CD4-positive, CD25-positive, alpha-beta regulatory T cell (primary cell): ENCODE measurements around the gene PCDH15. TPM values are rescaled to one million over a fixed set of nuclear protein-coding genes. Genes with fewer than 3 reads are reported as not detected.

Experiments
- ATAC-seq, 2 donors: fragments of 150-1000 bp; cut with Tn5 transposase; one replicate each; pipeline ENCODE4 v1.10.0; 2021; ENCODE audit warnings: low read depth in 2 of 2, moderate number of reproducible peaks in 2 of 2, moderate library complexity in 1 of 2
- DNase-seq, 3 donors: peaks; one replicate each; pipeline versions ENCODE4 v3.0.0 to v3.0.0-alpha.2; 2012 to 2022; ENCODE audit warnings: mixed read lengths in 1 of 3
- H3K27ac ChIP-seq: one replicate; pipeline ENCODE4 v1.7.0; 2013; ENCODE audit warnings: mild to moderate bottlenecking, low read length; ENCODE audit not compliant: insufficient read depth, poor library complexity, severe bottlenecking
- H3K27me3 ChIP-seq: one replicate; pipeline ENCODE4 v1.7.0; 2013; ENCODE audit warnings: low read length; ENCODE audit not compliant: control insufficient read depth, insufficient read depth
- H3K36me3 ChIP-seq: one replicate; pipeline ENCODE4 v1.7.0; 2013; ENCODE audit warnings: mild to moderate bottlenecking, low read length, moderate library complexity; ENCODE audit not compliant: control insufficient read depth, insufficient read depth
- H3K4me1 ChIP-seq: 2 replicates; pipeline ENCODE4 v1.7.0; 2013; ENCODE audit warnings: mild to moderate bottlenecking, low read length; ENCODE audit not compliant: insufficient read depth, control insufficient read depth, poor library complexity, severe bottlenecking
- H3K4me3 ChIP-seq: one replicate; pipeline ENCODE4 v1.7.0; 2013; ENCODE audit warnings: low read depth, mild to moderate bottlenecking, low read length, moderate library complexity
- H3K9me3 ChIP-seq, 2 experiments: 1 replicate in 1 of 2; 2 replicates in 1 of 2; pipeline ENCODE4 v1.7.0; 2013; ENCODE audit warnings: low read length in 2 of 2, mild to moderate bottlenecking in 1 of 2, moderate library complexity in 1 of 2; ENCODE audit not compliant: control insufficient read depth in 2 of 2
- H3K27ac Mint-ChIP-seq, 3 donors: one replicate each; pipeline ENCODE4 v1.8.0; 2020 to 2022; ENCODE audit warnings: mild to moderate bottlenecking in 3 of 3, mixed read lengths in 3 of 3, moderate library complexity in 2 of 3
- H3K27me3 Mint-ChIP-seq: one replicate; pipeline ENCODE4 v1.8.0; 2022; ENCODE audit warnings: mild to moderate bottlenecking, mixed read lengths
- H3K36me3 Mint-ChIP-seq: one replicate; pipeline ENCODE4 v1.8.0; 2020; ENCODE audit warnings: mixed read lengths
- H3K4me1 Mint-ChIP-seq, 4 donors: one replicate each; pipeline ENCODE4 v1.8.0; 2020 to 2022; ENCODE audit warnings: mixed read lengths in 4 of 4, mild to moderate bottlenecking in 1 of 4
- H3K4me3 Mint-ChIP-seq, 4 donors: one replicate each; pipeline ENCODE4 v1.8.0; 2020 to 2022; ENCODE audit warnings: mild to moderate bottlenecking in 4 of 4, mixed read lengths in 4 of 4, moderate library complexity in 3 of 4
- H3K9me3 Mint-ChIP-seq, 7 donors: one replicate each; pipeline ENCODE4 v1.8.0; 2020 to 2022; ENCODE audit warnings: mixed read lengths in 7 of 7, mild to moderate bottlenecking in 3 of 7, moderate library complexity in 2 of 7
- polyA plus RNA-seq, 4 donors: library from polyadenylated mRNA; unstranded; fragments of 300-500 nt; fragmentation: Illumina TruSeq; gene quantifications; one replicate each; pipeline ENCODE4 v1.2.3, GENCODE V29; 2021
- total RNA-seq: library from RNA; stranded (reverse); gene quantifications from one replicate; pipeline ENCODE4 v1.2.3, GENCODE V29; 2022

Gene PCDH15
- total and polyA plus RNA-seq, 5 donors from 2014 or later = not detected

GRCh38 chr10:54660397-54660796 is 140.6 kb downstream of the PCDH15 start:
- H3K4me3 Mint-ChIP-seq = no peak overlapping the region

GRCh38 chr10:54656643-54657042 is 144.4 kb downstream of the PCDH15 start:
- peaks cover 0 to 29% (median 12%) of the 10 kb centered on the region in 7 donors for H3K9me3 Mint-ChIP-seq
- H3K4me1 Mint-ChIP-seq = no peaks in the 10 kb centered on the region
- DNase-seq = no peak
- no peaks in the 10 kb centered on the region for H3K36me3 ChIP-seq
- H3K27ac ChIP-seq = no peak overlapping the region
- H3K27me3 Mint-ChIP-seq = no peaks in the 10 kb centered on the region
- no peaks in the 10 kb centered on the region for H3K36me3 Mint-ChIP-seq
- no peaks in the 10 kb centered on the region for H3K4me1 ChIP-seq
- no peaks in the 10 kb centered on the region for H3K27me3 ChIP-seq
- no peak overlapping the region for H3K27ac Mint-ChIP-seq
- H3K9me3 ChIP-seq = peaks cover 2 to 18% of the 10 kb centered on the region in 2 experiments
- no peak overlapping the region for H3K4me3 Mint-ChIP-seq
- H3K4me3 ChIP-seq = no peak overlapping the region
- no peak for ATAC-seq

More at GRCh38 chr10:54660397-54660796, 140.6 kb downstream of the PCDH15 start:
- Histone ChIP-seq H3K27me3 (no peaks in the 10 kb centered on the region), H3K9me3 (peaks cover 2 to 18% of the 10 kb centered on the region in 2 experiments), H3K4me3 (no peak overlapping the region), H3K27ac (no peak overlapping the region), H3K4me1 (no peaks in the 10 kb centered on the region), H3K36me3 (no peaks in the 10 kb centered on the region)
- no peak for ATAC-seq
- Mint-ChIP-seq H3K27me3 (no peaks in the 10 kb centered on the region), H3K36me3 (no peaks in the 10 kb centered on the region), H3K27ac (no peak overlapping the region), H3K9me3 (peaks cover 0 to 17% (median 6%) of the 10 kb centered on the region in 7 donors), H3K4me1 (no peaks in the 10 kb centered on the region)
- DNase-seq = no peak

- Histone ChIP-seq H3K9me3 (peaks cover 2 to 15% of the 10 kb centered on the region in 2 experiments), H3K27ac (no peak overlapping the region), H3K36me3 (no peaks in the 10 kb centered on the region), H3K27me3 (no peaks in the 10 kb centered on the region), H3K4me3 (no peak overlapping the region), H3K4me1 (no peaks in the 10 kb centered on the region)
- no peak overlapping the region for H3K4me3 Mint-ChIP-seq
- no peak for DNase-seq
- no peaks in the 10 kb centered on the region for H3K27me3 Mint-ChIP-seq
- peaks cover 0 to 30% (median 10%) of the 10 kb centered on the region in 7 donors for H3K9me3 Mint-ChIP-seq
- ATAC-seq = no peak
- H3K27ac Mint-ChIP-seq = no peak overlapping the region
- H3K36me3 Mint-ChIP-seq = no peaks in the 10 kb centered on the region
- H3K4me1 Mint-ChIP-seq = no peaks in the 10 kb centered on the region
These were observed 147.5 kb downstream of the PCDH15 start for GRCh38 chr10:54653518-54653917.

- Mint-ChIP-seq H3K9me3 (peaks cover 0 to 32% (median 11%) of the 10 kb centered on the region in 7 donors), H3K4me1 (no peaks in the 10 kb centered on the region), H3K27ac (no peak overlapping the region), H3K4me3 (no peak overlapping the region), H3K36me3 (no peaks in the 10 kb centered on the region), H3K27me3 (no peaks in the 10 kb centered on the region)
- no peak overlapping the region for H3K4me3 ChIP-seq
- no peaks in the 10 kb centered on the region for H3K27me3 ChIP-seq
- ATAC-seq (no peak), DNase-seq (no peak)
- H3K4me1 ChIP-seq = no peaks in the 10 kb centered on the region
- H3K27ac ChIP-seq = no peak overlapping the region
- H3K9me3 ChIP-seq = no peaks in the 10 kb centered on the region
- no peaks in the 10 kb centered on the region for H3K36me3 ChIP-seq
These were observed 150.5 kb downstream of the PCDH15 start for GRCh38 chr10:54650547-54650946.

GRCh38 chr10:54622017-54622416 is 179.0 kb downstream of the PCDH15 start:
- ATAC-seq (no peak), DNase-seq (no peak)
- Mint-ChIP-seq H3K27me3 (no peaks in the 10 kb centered on the region), H3K36me3 (peaks cover 2% of the 10 kb centered on the region), H3K9me3 (peaks cover 4 to 18% (median 10%) of the 10 kb centered on the region in 7 donors), H3K4me1 (no peaks in the 10 kb centered on the region), H3K27ac (no peak overlapping the region), H3K4me3 (no peak overlapping the region)
- H3K36me3 ChIP-seq = no peaks in the 10 kb centered on the region
- no peak overlapping the region for H3K4me3 ChIP-seq
- H3K27me3 ChIP-seq = no peaks in the 10 kb centered on the region
- H3K27ac ChIP-seq = no peak overlapping the region
- peaks cover 2 to 3% of the 10 kb centered on the region in 2 experiments for H3K9me3 ChIP-seq
- H3K4me1 ChIP-seq = no peaks in the 10 kb centered on the region

GRCh38 chr10:54620352-54620751 is 180.7 kb downstream of the PCDH15 start:
- Mint-ChIP-seq H3K36me3 (no peaks in the 10 kb centered on the region), H3K4me1 (no peaks in the 10 kb centered on the region), H3K4me3 (no peak overlapping the region), H3K9me3 (peaks cover 1 to 10% (median 8%) of the 10 kb centered on the region in 7 donors), H3K27ac (no peak overlapping the region), H3K27me3 (no peaks in the 10 kb centered on the region)
- Histone ChIP-seq H3K36me3 (no peaks in the 10 kb centered on the region), H3K27me3 (no peaks in the 10 kb centered on the region), H3K4me1 (no peaks in the 10 kb centered on the region), H3K4me3 (no peak overlapping the region), H3K9me3 (peaks cover 0 to 3% of the 10 kb centered on the region in 2 experiments), H3K27ac (no peak overlapping the region)
- DNase-seq (no peak), ATAC-seq (no peak)

GRCh38 chr10:54614072-54614471 is 187.0 kb downstream of the PCDH15 start:
- Mint-ChIP-seq H3K36me3 (no peaks in the 10 kb centered on the region), H3K27me3 (no peaks in the 10 kb centered on the region), H3K27ac (no peak overlapping the region), H3K4me3 (no peak overlapping the region), H3K4me1 (no peaks in the 10 kb centered on the region), H3K9me3 (peaks cover 4 to 12% (median 6%) of the 10 kb centered on the region in 7 donors)
- no peaks in the 10 kb centered on the region for H3K9me3 ChIP-seq
- no peaks in the 10 kb centered on the region for H3K4me1 ChIP-seq
- H3K36me3 ChIP-seq = no peaks in the 10 kb centered on the region
- no peak for DNase-seq
- no peaks in the 10 kb centered on the region for H3K27me3 ChIP-seq
- no peak overlapping the region for H3K4me3 ChIP-seq
- ATAC-seq = no peak
- no peak overlapping the region for H3K27ac ChIP-seq

GRCh38 chr10:54613162-54613561 is 187.9 kb downstream of the PCDH15 start:
- DNase-seq (no peak), ATAC-seq (no peak)
- Mint-ChIP-seq H3K36me3 (no peaks in the 10 kb centered on the region), H3K27me3 (no peaks in the 10 kb centered on the region), H3K9me3 (peaks cover 3 to 10% (median 6%) of the 10 kb centered on the region in 7 donors), H3K4me1 (no peaks in the 10 kb centered on the region), H3K27ac (no peak overlapping the region), H3K4me3 (no peak overlapping the region)
- no peak overlapping the region for H3K27ac ChIP-seq
- H3K4me3 ChIP-seq = no peak overlapping the region
- no peaks in the 10 kb centered on the region for H3K36me3 ChIP-seq
- no peaks in the 10 kb centered on the region for H3K4me1 ChIP-seq
- H3K27me3 ChIP-seq = no peaks in the 10 kb centered on the region
- H3K9me3 ChIP-seq = no peaks in the 10 kb centered on the region
